IMR-90 (cell line): Measurements from ENCODE around the gene ATP11A. TPM values are rescaled to one million over a fixed set of nuclear protein-coding genes. Genes with fewer than 3 reads are reported as not detected.

Experiments used
- ATAC-seq: fragments of 200-7000 bp; cut with Tn5 transposase; 2 replicates; pipeline ENCODE4 v1.9.1; 2020; ENCODE audit warnings: low read depth, mild to moderate bottlenecking, moderate library complexity
- BruUV-seq: library from RNA; stranded (reverse); fragments of 400-500 nt; replicated peaks from 2 replicates; lab custom pipeline; 2021; lab: Mats Ljungman, UMichigan
- CTCF ChIA-PET: fragments of 300-600 bp; formaldehyde crosslinking; extraction: SDS; loops from one replicate; lab custom pipeline; 2021; ENCODE audit warnings: antibody characterized with exemption; lab: Yijun Ruan, JAX
- POLR2A ChIA-PET: fragments of 300-600 bp; sonication (Branson Sonifier 250); formaldehyde crosslinking; loops from one replicate; lab custom pipeline; 2022; ENCODE audit warnings: antibody characterized with exemption; ENCODE audit not compliant: unreplicated experiment; lab: Charles Lee
- DNase-seq: peaks from one replicate; pipeline ENCODE4 v3.0.0; 2013
- H2AFZ ChIP-seq: replicated peaks from 2 replicates; pipeline ENCODE3; 2013; ENCODE audit warnings: low read length, mild to moderate bottlenecking; ENCODE audit not compliant: poor library complexity
- H2AK5ac ChIP-seq: 2 replicates; pipeline ENCODE4 v1.6.1; 2013; ENCODE audit warnings: low read depth, low read length, inconsistent platforms
- H2AK9ac ChIP-seq: replicated peaks from 2 replicates; pipeline ENCODE3; 2013; ENCODE audit warnings: mild to moderate bottlenecking, low read depth, low read length, moderate library complexity; ENCODE audit not compliant: poor library complexity
- H2BK120ac ChIP-seq: 2 replicates; pipeline ENCODE4 v1.6.1; 2013; ENCODE audit warnings: low read depth, low read length, inconsistent platforms
- H2BK15ac ChIP-seq: 3 replicates; pipeline ENCODE4 v1.6.1; 2013; ENCODE audit warnings: low read depth, low read length, inconsistent platforms
- H2BK20ac ChIP-seq: 2 replicates; pipeline ENCODE4 v1.6.1; 2013; ENCODE audit warnings: low read depth, mild to moderate bottlenecking, inconsistent platforms, low read length, moderate library complexity
- H2BK5ac ChIP-seq: 2 replicates; pipeline ENCODE4 v1.6.1; 2013; ENCODE audit warnings: mild to moderate bottlenecking, low read depth, low read length, inconsistent platforms; ENCODE audit not compliant: poor library complexity, severe bottlenecking
- H3K14ac ChIP-seq: replicated peaks from 2 replicates; pipeline ENCODE4 v1.6.1; 2013; ENCODE audit warnings: low read depth, low read length, inconsistent platforms
- H3K18ac ChIP-seq: 2 replicates; pipeline ENCODE4 v1.6.1; 2013; ENCODE audit warnings: low read depth, low read length, control low read depth
- H3K23ac ChIP-seq: 2 replicates; pipeline ENCODE4 v1.6.1; 2013; ENCODE audit warnings: low read depth, low read length, inconsistent platforms
- H3K27ac ChIP-seq: 2 replicates; pipeline ENCODE4 v1.5.1; 2013; ENCODE audit warnings: mild to moderate bottlenecking, control low read depth, low read length; ENCODE audit not compliant: insufficient read depth
- H3K27me3 ChIP-seq: 2 replicates; pipeline ENCODE4 v1.6.1; 2013; ENCODE audit warnings: low read length; ENCODE audit not compliant: control insufficient read depth, insufficient read depth
- H3K36me3 ChIP-seq: 2 replicates; pipeline ENCODE4 v1.6.1; 2013; ENCODE audit warnings: low read length, mixed read lengths; ENCODE audit not compliant: control insufficient read depth, insufficient read depth
- H3K4ac ChIP-seq: 2 replicates; pipeline ENCODE4 v1.6.1; 2013; ENCODE audit warnings: low read depth, low read length, inconsistent platforms
- H3K4me1 ChIP-seq: 2 replicates; pipeline ENCODE4 v1.6.1; 2013; ENCODE audit warnings: low read length, mixed read lengths; ENCODE audit not compliant: control insufficient read depth, insufficient read depth
- H3K4me2 ChIP-seq: 2 replicates; pipeline ENCODE4 v1.6.1; 2013; ENCODE audit warnings: low read depth, mild to moderate bottlenecking, control low read depth, low read length, moderate library complexity
- H3K4me3 ChIP-seq: 2 replicates; pipeline ENCODE4 v1.5.1; 2013; ENCODE audit warnings: low read depth, mild to moderate bottlenecking, control low read depth, low read length, moderate library complexity; ENCODE audit not compliant: insufficient read depth
- H3K56ac ChIP-seq: 2 replicates; pipeline ENCODE4 v1.6.1; 2013; ENCODE audit warnings: low read length, inconsistent platforms; ENCODE audit not compliant: insufficient read depth; ENCODE audit errors: extremely low read depth
- H3K79me1 ChIP-seq, 2 experiments: 2 replicates each; pipeline ENCODE4 v1.6.1; 2013; ENCODE audit warnings: low read length in 2 of 2, inconsistent platforms in 1 of 2, low read depth in 1 of 2
- H3K9ac ChIP-seq: 2 replicates; pipeline ENCODE4 v1.6.1; 2013; ENCODE audit warnings: low read depth, low read length, control low read depth
- H3K9me1 ChIP-seq: 2 replicates; pipeline ENCODE4 v1.6.1; 2013; ENCODE audit warnings: low read length, inconsistent platforms; ENCODE audit not compliant: insufficient read depth
- H3K9me3 ChIP-seq: 2 replicates; pipeline ENCODE4 v1.6.1; 2013; ENCODE audit warnings: low read length; ENCODE audit not compliant: control insufficient read depth, insufficient read depth
- H4K20me1 ChIP-seq: 2 replicates; pipeline ENCODE4 v1.6.1; 2013; ENCODE audit warnings: low read length, inconsistent platforms; ENCODE audit not compliant: insufficient read depth
- H4K5ac ChIP-seq: 2 replicates; pipeline ENCODE4 v1.6.1; 2013; ENCODE audit warnings: mild to moderate bottlenecking, low read depth, low read length, control low read depth
- H4K8ac ChIP-seq, 2 experiments: 2 replicates each; pipeline ENCODE4 v1.6.1; 2013; ENCODE audit warnings: low read depth in 2 of 2, low read length in 2 of 2, control low read depth in 1 of 2, inconsistent platforms in 1 of 2
- H4K91ac ChIP-seq: 2 replicates; pipeline ENCODE4 v1.6.1; 2013; ENCODE audit warnings: low read depth, low read length, inconsistent platforms; ENCODE audit not compliant: insufficient read depth
- BHLHE40 ChIP-seq: fragments of 150-350 bp; IDR thresholded peaks from 2 replicates; pipeline ENCODE4 v1.6.1; 2016; ENCODE audit warnings: mild to moderate bottlenecking, low read depth, low read length
- CEBPB ChIP-seq: IDR thresholded peaks from 2 replicates; pipeline ENCODE4 v1.6.1; 2012; ENCODE audit warnings: low read depth, low read length, improper control_type of control experiment
- CHD1 ChIP-seq: IDR thresholded peaks from 2 replicates; pipeline ENCODE4 v1.6.1; 2012; ENCODE audit warnings: low read depth, low read length, improper control_type of control experiment
- FOS ChIP-seq: fragments of 150-350 bp; IDR thresholded peaks from 2 replicates; pipeline ENCODE4 v1.6.1; 2016; ENCODE audit warnings: low read depth, low read length
- MAFK ChIP-seq: IDR thresholded peaks from 2 replicates; pipeline ENCODE4 v1.6.1; 2012; ENCODE audit warnings: low read depth, low read length, improper control_type of control experiment
- MAZ ChIP-seq: IDR thresholded peaks from 2 replicates; pipeline ENCODE4 v1.6.1; 2012; ENCODE audit warnings: low read depth, mild to moderate bottlenecking, low read length, improper control_type of control experiment, moderate library complexity, borderline replicate concordance
- MXI1 ChIP-seq: IDR thresholded peaks from 2 replicates; pipeline ENCODE4 v1.6.1; 2012; ENCODE audit warnings: low read depth, mild to moderate bottlenecking, low read length, moderate library complexity, borderline replicate concordance
- NFE2L2 ChIP-seq: fragments of 150-350 bp; IDR thresholded peaks from 2 replicates; pipeline ENCODE4 v1.6.1; 2016; ENCODE audit warnings: low read depth, mild to moderate bottlenecking, low read length
- POLR2A ChIP-seq: IDR thresholded peaks from 2 replicates; pipeline ENCODE4 v1.6.1; 2012; ENCODE audit warnings: mild to moderate bottlenecking, low read depth, low read length
- RAD21 ChIP-seq: IDR thresholded peaks from 2 replicates; pipeline ENCODE4 v1.6.1; 2012; ENCODE audit warnings: low read length, improper control_type of control experiment
- RFX5 ChIP-seq: IDR thresholded peaks from 2 replicates; pipeline ENCODE4 v1.8.0; 2012; ENCODE audit warnings: low read depth, mild to moderate bottlenecking, low read length, moderate library complexity
- WGBS, 2 experiments: methylation state at CpG; one replicate each; pipeline versions ENCODE4 v1.1.5 to v1.1.7; 2013; ENCODE audit warnings: missing lambda C conversion rate in 2 of 2; ENCODE audit not compliant: insufficient read length in 1 of 2; ENCODE audit errors: extremely low coverage in 2 of 2; 5-methylcytosine and 5-hydroxymethylcytosine counted together
- dilution Hi-C: fragments of 300-500 bp; cut with HindIII; formaldehyde crosslinking; loops from one replicate; pipeline ENCODE4 v1.14.3; 2018; ENCODE audit warnings: low sequenced_read_pairs; ENCODE audit not compliant: unreplicated experiment
- in situ Hi-C: fragments of 300-500 bp; cut with MboI; formaldehyde crosslinking; loops from 3 replicates; pipeline ENCODE4 v1.14.3; 2019; ENCODE audit warnings: low sequenced_read_pairs, inconsistent platforms, mixed read lengths
- intact Hi-C: fragments of 100-400 bp; cut with micrococcal nuclease; formaldehyde crosslinking; loops from 2 replicates; pipeline ENCODE4 v1.10.0; 2022
- polyA plus RNA-seq, 3 experiments: library from polyadenylated mRNA; depleted of rRNA; stranded (reverse); fragments of >200 nt; gene quantifications; 2 replicates each; pipeline ENCODE4 v1.2.3, GENCODE V29; 2012; ENCODE audit warnings: low replicate concordance in 1 of 3
- total RNA-seq: library from RNA; depleted of rRNA; stranded (reverse); fragments of >200 nt; gene quantifications from 2 replicates; pipeline ENCODE4 v1.2.3, GENCODE V29; 2012
- TF ChIP-seq, protein P1 (sequence below): fragments of 150-350 bp; IDR thresholded peaks from 2 replicates; pipeline ENCODE4 v1.6.1; 2017; ENCODE audit warnings: mild to moderate bottlenecking, antibody characterized with exemption, low read length, low read depth
- TF ChIP-seq, protein P2 (sequence below): fragments of 150-350 bp; IDR thresholded peaks from 2 replicates; pipeline ENCODE4 v1.6.1; 2016; ENCODE audit warnings: low read depth, mild to moderate bottlenecking, low read length, moderate library complexity, borderline replicate concordance
- TF ChIP-seq, protein P3 (sequence below): conservative IDR thresholded peaks from 2 replicates; pipeline ENCODE4 v1.5.1; 2012; ENCODE audit warnings: mild to moderate bottlenecking, low read depth, low read length, improper control_type of control experiment

Gene ATP11A
- total and polyA plus RNA-seq, 2 of the 4 experiments (the other 2 are of a cell fraction), result 8.4 to 12.0 TPM

DNA sequence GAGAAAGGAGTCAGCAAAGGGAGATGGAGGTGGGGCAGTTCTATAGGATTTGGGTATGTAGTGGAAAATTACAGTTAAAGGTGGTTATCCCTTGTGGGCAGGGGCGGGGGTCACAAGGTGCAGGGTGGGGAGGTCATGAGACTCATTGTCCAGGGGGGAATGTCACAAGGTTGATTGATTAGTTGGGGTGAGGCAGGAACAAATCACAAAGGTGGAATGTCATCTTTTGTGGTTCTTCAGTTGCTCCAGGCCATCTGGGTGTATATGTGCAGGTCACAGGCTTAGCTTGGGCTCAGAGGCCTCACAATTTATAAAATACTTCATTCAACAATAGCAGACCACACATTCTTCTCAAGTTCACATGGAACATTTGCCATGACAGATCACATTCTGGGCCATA is 109.6 kb downstream of the ATP11A start:
- H2BK15ac ChIP-seq, result no peak overlapping the region
- no peaks in the 10 kb centered on the region for H4K20me1 ChIP-seq
- H2AK5ac ChIP-seq, result no peak overlapping the region
- no peak overlapping the region for H2BK5ac ChIP-seq
- no peak for TF ChIP-seq MXI1
- TF ChIP-seq, protein P1, sequence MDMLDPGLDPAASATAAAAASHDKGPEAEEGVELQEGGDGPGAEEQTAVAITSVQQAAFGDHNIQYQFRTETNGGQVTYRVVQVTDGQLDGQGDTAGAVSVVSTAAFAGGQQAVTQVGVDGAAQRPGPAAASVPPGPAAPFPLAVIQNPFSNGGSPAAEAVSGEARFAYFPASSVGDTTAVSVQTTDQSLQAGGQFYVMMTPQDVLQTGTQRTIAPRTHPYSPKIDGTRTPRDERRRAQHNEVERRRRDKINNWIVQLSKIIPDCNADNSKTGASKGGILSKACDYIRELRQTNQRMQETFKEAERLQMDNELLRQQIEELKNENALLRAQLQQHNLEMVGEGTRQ, result no peak
- no peak for TF ChIP-seq MAFK
- TF ChIP-seq CHD1, result no peak
- TF ChIP-seq POLR2A, result no peak
- TF ChIP-seq, protein P2, sequence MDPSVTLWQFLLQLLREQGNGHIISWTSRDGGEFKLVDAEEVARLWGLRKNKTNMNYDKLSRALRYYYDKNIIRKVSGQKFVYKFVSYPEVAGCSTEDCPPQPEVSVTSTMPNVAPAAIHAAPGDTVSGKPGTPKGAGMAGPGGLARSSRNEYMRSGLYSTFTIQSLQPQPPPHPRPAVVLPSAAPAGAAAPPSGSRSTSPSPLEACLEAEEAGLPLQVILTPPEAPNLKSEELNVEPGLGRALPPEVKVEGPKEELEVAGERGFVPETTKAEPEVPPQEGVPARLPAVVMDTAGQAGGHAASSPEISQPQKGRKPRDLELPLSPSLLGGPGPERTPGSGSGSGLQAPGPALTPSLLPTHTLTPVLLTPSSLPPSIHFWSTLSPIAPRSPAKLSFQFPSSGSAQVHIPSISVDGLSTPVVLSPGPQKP, result no peak
- no peak for TF ChIP-seq FOS
- no peak for TF ChIP-seq RFX5
- no peak for TF ChIP-seq NFE2L2
- TF ChIP-seq BHLHE40, result no peak
- TF ChIP-seq CEBPB, result no peak
- TF ChIP-seq, protein P3, sequence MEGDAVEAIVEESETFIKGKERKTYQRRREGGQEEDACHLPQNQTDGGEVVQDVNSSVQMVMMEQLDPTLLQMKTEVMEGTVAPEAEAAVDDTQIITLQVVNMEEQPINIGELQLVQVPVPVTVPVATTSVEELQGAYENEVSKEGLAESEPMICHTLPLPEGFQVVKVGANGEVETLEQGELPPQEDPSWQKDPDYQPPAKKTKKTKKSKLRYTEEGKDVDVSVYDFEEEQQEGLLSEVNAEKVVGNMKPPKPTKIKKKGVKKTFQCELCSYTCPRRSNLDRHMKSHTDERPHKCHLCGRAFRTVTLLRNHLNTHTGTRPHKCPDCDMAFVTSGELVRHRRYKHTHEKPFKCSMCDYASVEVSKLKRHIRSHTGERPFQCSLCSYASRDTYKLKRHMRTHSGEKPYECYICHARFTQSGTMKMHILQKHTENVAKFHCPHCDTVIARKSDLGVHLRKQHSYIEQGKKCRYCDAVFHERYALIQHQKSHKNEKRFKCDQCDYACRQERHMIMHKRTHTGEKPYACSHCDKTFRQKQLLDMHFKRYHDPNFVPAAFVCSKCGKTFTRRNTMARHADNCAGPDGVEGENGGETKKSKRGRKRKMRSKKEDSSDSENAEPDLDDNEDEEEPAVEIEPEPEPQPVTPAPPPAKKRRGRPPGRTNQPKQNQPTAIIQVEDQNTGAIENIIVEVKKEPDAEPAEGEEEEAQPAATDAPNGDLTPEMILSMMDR, result no peak
- no peak for TF ChIP-seq MAZ
- TF ChIP-seq RAD21, result no peak
- 86% methylated on average over 1 of the region's 1 CpG; no CpG with 5 or more reads in 1 of the 2 experiments for WGBS, 2 experiments
- in situ Hi-C loops, result no loop called here
- H3K4me2 ChIP-seq, result no peak overlapping the region
- no peak overlapping the region for H4K5ac ChIP-seq
- no peak overlapping the region for H3K4me3 ChIP-seq
- no peak overlapping the region for H3K23ac ChIP-seq
- no peak overlapping the region for H2BK20ac ChIP-seq
- intact Hi-C loops, result no loop called here
- H3K79me1 ChIP-seq, result peaks cover 0 to 3% of the 10 kb centered on the region in 2 experiments; a peak in 1 of 4 replicates
- H3K27me3 ChIP-seq, result no peaks in the 10 kb centered on the region
- no peak overlapping the region for H2AK9ac ChIP-seq
- H2AFZ ChIP-seq, result no peak overlapping the region
- no peak overlapping the region for H4K91ac ChIP-seq
- no peaks in the 10 kb centered on the region; the same call in 1 of the 2 replicates for H3K9me3 ChIP-seq
- no peak for DNase-seq
- H3K4me1 ChIP-seq, result peaks cover 2% of the 10 kb centered on the region; the same call in 1 of the 2 replicates
- no peak overlapping the region for H2BK120ac ChIP-seq
- dilution Hi-C loops, result no loop called here
- ChIA-PET POLR2A (no interaction called here), CTCF (no interaction called here)
- H3K36me3 ChIP-seq, result no peaks in the 10 kb centered on the region
- no peak overlapping the region for H3K56ac ChIP-seq
- H3K18ac ChIP-seq, result no peak overlapping the region
- no peak overlapping the region for H3K9ac ChIP-seq
- H4K8ac ChIP-seq, result no peak overlapping the region
- ATAC-seq, result no peak
- no peaks in the 10 kb centered on the region for H3K9me1 ChIP-seq
- H3K14ac ChIP-seq, result no peak overlapping the region
- H3K4ac ChIP-seq, result no peak overlapping the region
- BruUV-seq, result no TSS peak
- H3K27ac ChIP-seq, result no peak overlapping the region
